ENCODE data around the gene SIL1.

The SIL1 gene

DNA sequence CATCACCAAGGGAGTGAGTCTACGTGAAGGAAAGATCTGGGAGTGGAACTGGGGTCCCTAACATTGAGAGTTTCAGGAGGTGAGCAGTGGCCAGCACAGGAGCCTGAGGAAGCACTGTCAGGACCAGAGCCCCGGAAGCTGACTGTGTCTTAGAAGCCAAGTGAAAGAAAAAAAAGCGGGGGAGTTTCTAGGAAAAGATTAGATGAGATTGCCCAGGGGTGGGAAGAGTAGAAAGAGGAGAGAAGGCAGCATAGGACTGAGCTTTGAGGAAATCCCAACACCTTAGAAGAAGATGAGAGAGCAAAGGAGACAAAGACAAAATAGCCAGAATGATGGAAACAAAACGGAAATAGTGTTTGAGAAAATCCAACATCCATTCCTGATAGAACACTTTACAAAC lies 286.1 kb downstream of the SIL1 start:
- no peak for FAIRE-seq
- no peak for TF ChIP-seq POLR2A (IDR thresholded peaks at IDR 0.05; ENCODE audit: low read depth, low read length)

DNA sequence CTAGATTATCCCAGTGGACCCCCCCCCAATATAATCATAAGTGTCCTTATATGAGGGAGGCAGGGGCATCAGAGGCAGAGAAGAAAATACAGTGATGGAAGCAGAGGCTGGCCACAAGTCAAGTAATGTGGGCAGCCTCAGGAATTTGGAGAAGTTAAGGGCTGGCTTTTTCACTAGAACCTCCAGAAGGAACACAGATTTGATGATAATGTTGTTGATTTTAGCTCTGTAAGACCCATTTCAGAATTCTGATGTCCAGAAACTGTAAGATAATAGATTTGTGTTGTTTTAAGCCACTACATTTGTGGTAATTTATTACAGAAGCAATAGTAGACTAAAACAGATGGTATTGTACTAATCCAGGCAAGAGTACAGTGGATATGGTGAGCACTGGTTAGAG lies 286.7 kb downstream of the SIL1 start:
- DNase-seq (ENCODE audit: insufficient read length, low spot score) (no peak), FAIRE-seq (no peak)
- no peak for TF ChIP-seq POLR2A (IDR thresholded peaks at IDR 0.05; ENCODE audit: low read depth, low read length)

More for the DNA sequence above, 286.1 kb downstream of the SIL1 start:
- DNase-seq (ENCODE audit: insufficient read length, low spot score): no peak

DNA sequence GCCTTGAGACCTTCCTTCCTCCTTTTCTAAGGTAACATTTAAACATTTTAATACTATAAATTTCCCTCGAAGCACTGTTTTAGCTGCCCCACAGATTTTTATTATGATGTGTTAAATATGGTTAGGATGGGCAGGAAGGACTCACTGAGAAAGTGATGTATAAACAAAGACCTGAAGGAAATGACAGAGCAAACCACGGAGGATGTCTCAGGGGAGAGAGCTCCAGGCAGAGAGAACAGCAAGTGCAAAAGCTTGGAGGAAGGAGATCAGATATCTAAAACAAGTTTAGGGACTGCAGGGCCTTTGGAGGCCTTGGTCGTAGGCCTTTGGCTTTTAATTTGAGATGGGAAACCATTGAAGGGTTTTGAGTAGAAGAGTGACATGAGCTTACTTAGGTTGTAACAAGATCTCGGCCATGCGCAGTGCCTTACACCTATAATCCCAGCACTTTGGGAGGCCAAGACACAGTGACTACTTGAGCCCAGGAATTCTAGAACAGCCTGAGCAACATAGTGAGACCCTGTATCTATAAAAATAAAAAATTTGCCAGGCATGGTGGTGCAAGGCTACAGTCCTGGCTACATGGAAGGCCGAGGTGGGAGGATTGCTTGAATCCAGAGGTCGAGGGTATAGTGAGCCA lies 287.5 kb downstream of the SIL1 start:
- TF ChIP-seq POLR2A (IDR thresholded peaks at IDR 0.05; ENCODE audit: low read depth, low read length): no peak
- no peak for DNase-seq (ENCODE audit: insufficient read length, low spot score)
- FAIRE-seq: no peak

DNA sequence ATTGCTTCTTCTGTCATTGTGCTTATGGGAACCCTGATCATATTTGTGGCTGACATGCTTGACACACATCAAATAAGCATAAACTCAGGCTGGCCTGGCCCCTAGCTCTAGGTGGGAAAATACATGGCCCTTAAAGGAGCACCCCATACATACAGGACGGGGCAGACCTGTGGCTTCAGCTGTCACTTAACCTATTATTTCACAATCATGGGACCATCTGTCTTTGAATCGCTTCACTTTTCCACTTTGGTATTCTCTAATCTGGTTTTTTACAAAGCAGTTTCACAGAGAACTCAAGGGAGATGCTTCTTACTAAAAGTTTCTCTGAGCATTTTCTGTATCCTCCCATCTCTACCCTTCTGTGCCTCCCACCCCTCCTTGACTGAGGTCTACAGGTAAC lies 288.4 kb downstream of the SIL1 start:
- FAIRE-seq: no peak
- no peak for DNase-seq (ENCODE audit: insufficient read length, low spot score)

DNA sequence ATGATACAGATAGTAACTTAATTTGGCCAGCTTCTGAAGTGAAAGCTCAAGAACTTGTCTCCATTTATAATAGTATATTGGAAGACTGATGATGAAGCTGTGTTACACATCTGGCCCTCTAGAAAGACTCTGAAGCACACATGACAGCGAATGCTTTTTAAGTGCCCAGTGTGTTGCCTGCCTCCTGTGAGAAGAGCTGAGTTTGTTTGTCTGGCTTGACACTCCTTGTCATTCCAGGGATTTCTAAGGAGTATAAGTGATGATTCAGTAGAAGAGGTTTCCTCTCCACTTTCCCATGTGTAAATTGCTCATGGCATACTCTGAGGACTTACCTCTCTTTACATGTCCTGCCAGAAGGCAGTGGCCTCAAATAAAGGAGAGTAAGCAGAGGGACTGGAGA lies 292.6 kb downstream of the SIL1 start:
- TF ChIP-seq POLR2A (IDR thresholded peaks at IDR 0.05; ENCODE audit: low read depth, low read length): no peak
- no peak for FAIRE-seq
- peak; percentile 14 for DNase-seq (ENCODE audit: insufficient read length, low spot score)

More for the DNA sequence above, 288.4 kb downstream of the SIL1 start:
- TF ChIP-seq POLR2A (IDR thresholded peaks at IDR 0.05; ENCODE audit: low read depth, low read length): no peak

DNA sequence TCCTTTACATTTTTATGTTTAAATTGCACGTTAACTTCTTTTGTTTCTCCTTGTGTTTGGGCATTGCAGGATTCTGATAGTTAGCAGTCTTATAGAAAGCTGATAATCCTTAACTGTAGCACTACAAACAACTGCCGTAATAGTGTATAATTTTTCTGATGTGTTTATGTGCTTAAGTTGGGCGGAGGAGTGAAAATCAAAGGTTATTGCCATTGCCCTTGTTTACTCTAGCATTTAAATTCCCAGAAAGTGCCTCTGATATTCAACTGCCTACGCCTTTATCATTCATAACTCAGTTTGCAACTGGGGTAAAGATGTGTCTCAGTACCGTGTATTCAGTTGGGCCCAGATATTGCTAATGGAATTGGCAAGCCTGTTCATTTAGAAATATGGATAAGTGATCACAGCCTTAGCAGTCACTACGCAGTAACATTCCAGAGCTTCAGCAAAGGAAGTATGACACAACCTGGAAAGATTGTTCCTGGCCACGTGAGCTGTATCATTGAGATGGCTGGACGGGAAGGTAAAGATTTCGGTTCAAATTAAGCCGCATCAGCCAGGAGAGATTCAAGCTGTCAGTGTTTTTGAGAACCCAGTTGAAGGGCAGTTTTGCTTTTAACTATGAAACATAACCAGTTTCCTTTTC lies 294.9 kb downstream of the SIL1 start:
- DNase-seq (ENCODE audit: insufficient read length, low spot score) (peak; percentile 21), FAIRE-seq (no peak)
- TF ChIP-seq POLR2A (IDR thresholded peaks at IDR 0.05; ENCODE audit: low read depth, low read length): no peak

DNA sequence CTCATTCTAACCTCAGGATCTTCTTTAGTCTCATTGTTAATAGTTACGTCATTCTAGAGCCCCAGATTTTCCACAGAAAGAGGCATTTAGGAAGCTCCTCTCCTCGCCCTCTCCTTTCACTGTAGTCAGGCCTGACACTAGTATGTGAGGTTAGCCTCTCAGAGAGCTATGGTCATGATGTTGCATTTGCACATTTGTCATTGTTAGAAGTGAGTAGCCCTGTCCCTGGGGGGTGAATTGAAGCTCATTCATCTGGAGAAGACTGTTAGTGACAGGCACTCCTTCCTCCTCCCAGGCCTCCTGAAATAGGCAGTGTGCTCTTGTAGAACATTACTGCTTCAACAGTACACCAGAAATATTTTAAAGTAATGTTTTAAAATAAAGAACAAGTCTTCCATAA lies 296.5 kb downstream of the SIL1 start:
- no peak for FAIRE-seq
- no peak for TF ChIP-seq POLR2A (IDR thresholded peaks at IDR 0.05; ENCODE audit: low read depth, low read length)
- DNase-seq (ENCODE audit: insufficient read length, low spot score): no peak

DNA sequence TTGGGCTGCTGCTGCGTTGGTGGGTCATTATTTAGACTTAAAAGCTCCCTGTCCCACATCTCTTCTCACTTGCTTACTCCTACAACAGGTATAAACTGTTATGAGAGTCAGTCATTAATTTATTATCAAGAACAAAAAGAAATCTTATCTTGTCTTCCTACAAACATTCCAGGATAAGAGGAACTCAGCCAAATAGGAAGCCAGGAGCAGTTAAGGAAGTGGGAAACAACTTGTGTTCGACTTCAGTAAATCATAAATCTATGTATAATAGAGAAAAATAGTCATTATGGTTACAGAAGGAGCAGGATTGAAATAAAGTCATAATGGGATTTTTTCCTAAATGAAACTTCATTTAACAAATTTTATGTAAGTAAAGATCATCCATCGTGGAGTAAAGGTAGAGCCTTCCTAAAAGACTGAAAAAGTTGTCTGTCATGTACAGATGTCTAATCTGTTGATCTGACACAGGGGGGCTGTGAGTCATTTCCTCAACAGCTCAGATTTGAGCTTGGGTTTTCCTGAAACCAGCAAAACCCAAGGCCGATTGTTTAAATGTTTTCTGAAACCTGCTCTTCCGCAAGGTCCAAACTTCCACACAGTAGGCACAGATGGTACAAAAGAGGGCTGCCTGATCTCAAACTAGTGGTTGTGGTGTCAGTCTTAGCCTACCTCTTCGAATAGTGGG lies 297.7 kb downstream of the SIL1 start:
- FAIRE-seq (peak; percentile 77), DNase-seq (ENCODE audit: insufficient read length, low spot score) (peak; percentile 35)
- TF ChIP-seq POLR2A (IDR thresholded peaks at IDR 0.05; ENCODE audit: low read depth, low read length): no peak

DNA sequence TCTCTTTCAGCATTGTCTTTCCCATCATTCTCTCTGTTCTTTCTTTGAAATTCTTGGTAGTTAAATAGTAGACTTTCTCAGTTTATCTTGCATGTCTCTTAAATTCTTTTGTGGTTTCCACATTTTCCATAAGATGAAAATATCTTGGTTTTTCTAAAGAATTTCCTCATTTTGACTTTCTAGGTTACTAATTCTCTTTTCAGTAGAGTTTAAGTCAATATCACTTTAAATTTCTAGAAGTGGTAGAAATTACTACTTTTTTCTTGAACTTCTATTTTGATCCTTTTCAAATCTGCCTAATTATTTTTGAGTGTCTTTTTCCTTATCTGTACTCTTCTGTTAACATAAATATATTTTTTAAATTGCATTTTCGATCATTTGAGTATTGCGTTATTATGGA lies 299.4 kb downstream of the SIL1 start:
- no peak for DNase-seq (ENCODE audit: insufficient read length, low spot score)
- TF ChIP-seq POLR2A (IDR thresholded peaks at IDR 0.05; ENCODE audit: low read depth, low read length): no peak
- no peak for FAIRE-seq

DNA sequence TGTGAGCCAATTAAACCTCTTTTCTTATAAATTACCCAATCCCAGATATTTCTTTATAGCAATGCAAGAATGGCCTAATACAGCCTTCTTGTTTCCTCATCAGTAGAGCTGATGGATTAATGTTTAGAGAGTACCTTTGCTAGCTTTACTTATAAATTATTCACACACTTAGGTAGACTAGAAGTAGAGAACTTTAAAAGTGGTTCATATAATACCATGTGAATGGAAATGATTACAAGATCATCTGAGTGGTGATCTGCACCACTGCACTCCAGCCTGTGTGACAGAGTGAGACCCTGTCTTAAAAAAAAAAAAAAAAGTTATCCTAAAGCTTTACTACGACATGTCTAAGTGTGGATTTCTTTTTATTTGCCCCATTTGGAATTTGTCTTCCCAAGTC lies 299.9 kb downstream of the SIL1 start:
- no peak for TF ChIP-seq POLR2A (IDR thresholded peaks at IDR 0.05; ENCODE audit: low read depth, low read length)
- DNase-seq (ENCODE audit: insufficient read length, low spot score) (no peak), FAIRE-seq (no peak)

Data from H54 (cell line).